Measurements from ENCODE around the gene TTC12.

Gene TTC12

DNA sequence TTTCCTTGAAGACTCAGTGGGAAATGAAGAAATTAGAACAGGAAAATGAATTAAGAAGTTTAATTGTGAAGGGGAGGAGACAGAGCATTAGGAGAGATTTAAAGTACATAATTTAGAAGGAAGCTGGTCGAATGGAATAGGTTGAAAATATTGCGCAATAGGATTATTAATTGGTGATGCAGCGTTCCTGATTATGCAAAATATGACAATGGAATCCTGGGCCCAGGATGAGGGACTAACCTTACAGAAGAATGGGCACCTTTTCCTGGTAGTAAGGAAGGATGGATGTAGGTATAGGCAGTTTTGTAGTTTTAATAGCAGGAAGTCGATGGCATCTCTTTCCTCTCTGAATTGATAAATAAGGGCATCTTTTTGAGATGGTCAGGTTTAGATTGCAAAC is 7.8 kb downstream of the TTC12 start:
- H3K4me3 ChIP-seq = no peak overlapping the region
- H3K4me1 ChIP-seq = no peaks in the 10 kb centered on the region
- H3K27ac ChIP-seq = no peak overlapping the region
- H3K36me3 ChIP-seq = no peaks in the 10 kb centered on the region
- no peaks in the 10 kb centered on the region for H3K27me3 ChIP-seq
- no peaks in the 10 kb centered on the region for H3K9me3 ChIP-seq
- H3K9ac ChIP-seq = no peak overlapping the region
- H4K20me1 ChIP-seq = no peaks in the 10 kb centered on the region
- H3K4me2 ChIP-seq = no peak overlapping the region
- TF ChIP-seq Cebpa-rat (IDR thresholded peaks at IDR 0.05) = peak; percentile 96

DNA sequence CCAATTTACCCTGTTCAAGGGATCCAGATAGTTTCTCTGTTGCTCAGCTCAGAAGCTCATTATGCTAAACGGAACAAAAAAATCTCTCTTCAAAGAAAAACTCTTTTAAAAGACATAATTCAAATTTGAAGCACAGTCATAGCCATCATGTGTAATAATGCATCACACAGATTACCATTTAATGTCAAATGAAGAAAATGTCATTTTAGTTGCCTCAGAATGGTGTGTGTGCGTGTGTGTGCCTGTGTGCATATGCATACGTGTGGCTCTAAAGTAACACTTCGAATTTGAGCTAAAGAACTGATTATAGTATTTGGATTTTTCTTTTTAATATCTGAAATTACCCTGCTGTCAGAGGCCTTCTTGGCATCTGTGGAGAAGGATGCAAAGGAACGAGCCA is 9.9 kb downstream of the TTC12 start:
- Histone ChIP-seq H3K4me2 (no peak overlapping the region), H4K20me1 (no peaks in the 10 kb centered on the region), H3K4me1 (no peaks in the 10 kb centered on the region), H3K36me3 (no peaks in the 10 kb centered on the region), H3K4me3 (no peak overlapping the region), H3K27ac (no peak overlapping the region), H3K9me3 (no peaks in the 10 kb centered on the region), H3K27me3 (no peaks in the 10 kb centered on the region), H3K9ac (no peak overlapping the region)
- TF ChIP-seq Cebpa-rat (IDR thresholded peaks at IDR 0.05) = no peak

DNA sequence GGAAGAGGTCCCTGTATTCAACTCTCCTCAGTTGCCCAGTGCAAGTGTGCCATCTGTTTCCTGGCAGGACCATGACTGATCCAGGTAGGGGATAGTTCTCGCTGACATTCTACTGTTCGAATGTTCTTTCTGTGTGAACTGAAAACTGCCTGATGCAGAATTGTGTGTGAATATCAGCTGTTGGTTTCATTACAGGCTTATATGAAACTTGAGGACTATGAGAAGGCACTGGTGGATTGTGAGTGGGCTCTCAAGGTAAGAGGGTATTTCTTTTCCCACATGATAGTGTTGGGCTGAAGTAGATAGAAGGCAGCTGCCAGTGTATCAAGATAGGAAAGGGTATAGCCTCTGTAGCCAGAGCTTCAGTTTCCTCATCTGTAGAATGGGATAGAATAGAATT is 15.3 kb downstream of the TTC12 start:
- TF ChIP-seq Cebpa-rat (IDR thresholded peaks at IDR 0.05) = no peak
- H3K4me2 ChIP-seq = no peak overlapping the region
- no peaks in the 10 kb centered on the region for H4K20me1 ChIP-seq
- H3K4me3 ChIP-seq = no peak overlapping the region
- no peak overlapping the region for H3K9ac ChIP-seq
- no peaks in the 10 kb centered on the region for H3K9me3 ChIP-seq
- no peaks in the 10 kb centered on the region for H3K4me1 ChIP-seq
- no peaks in the 10 kb centered on the region for H3K27me3 ChIP-seq
- H3K27ac ChIP-seq = no peak overlapping the region
- no peaks in the 10 kb centered on the region for H3K36me3 ChIP-seq

DNA sequence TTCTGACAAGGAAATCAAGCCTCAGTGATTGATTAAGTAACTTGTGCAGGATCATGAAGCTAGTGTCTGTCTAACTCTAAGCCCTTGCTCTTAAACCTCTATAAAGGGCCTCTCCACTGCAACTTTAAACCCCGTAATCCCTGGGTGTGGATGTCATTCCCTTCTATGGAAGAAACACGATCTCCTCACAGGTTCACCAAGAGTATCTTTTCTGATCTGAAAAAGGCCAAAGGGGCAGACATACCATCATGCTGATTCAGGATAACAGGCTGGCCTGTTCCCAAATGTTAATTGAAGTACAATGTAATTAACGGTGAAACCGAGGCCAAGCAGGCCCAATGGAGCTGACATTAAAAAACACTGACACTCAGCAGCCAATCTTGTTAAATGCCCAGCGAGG is 17.1 kb downstream of the TTC12 start:
- no peaks in the 10 kb centered on the region for H3K36me3 ChIP-seq
- H3K27me3 ChIP-seq = no peaks in the 10 kb centered on the region
- no peak overlapping the region for H3K9ac ChIP-seq
- H3K4me1 ChIP-seq = no peaks in the 10 kb centered on the region
- no peaks in the 10 kb centered on the region for H4K20me1 ChIP-seq
- H3K27ac ChIP-seq = no peak overlapping the region
- no peaks in the 10 kb centered on the region for H3K9me3 ChIP-seq
- no peak for TF ChIP-seq Cebpa-rat (IDR thresholded peaks at IDR 0.05)
- H3K4me3 ChIP-seq = no peak overlapping the region
- no peak overlapping the region for H3K4me2 ChIP-seq

DNA sequence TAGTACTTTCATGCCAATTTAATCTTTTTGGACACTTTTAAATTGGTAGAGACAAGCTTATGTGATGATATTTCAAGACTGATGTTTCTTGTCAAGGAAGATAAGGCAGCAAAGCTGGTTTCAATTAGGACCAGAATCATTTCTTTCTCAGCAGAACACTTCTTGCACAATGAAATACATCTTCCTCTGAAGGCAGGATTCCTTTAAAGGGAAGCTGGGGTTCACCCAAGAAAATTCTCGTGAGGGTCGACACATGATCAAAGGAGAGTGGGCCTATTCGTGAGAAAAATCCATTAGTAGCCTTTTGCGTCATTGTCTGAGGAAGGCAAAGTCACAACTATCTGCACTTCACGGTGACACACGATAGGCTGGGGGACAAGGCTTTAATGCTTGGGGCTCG is 17.6 kb downstream of the TTC12 start:
- Histone ChIP-seq H3K27ac (no peak overlapping the region), H3K9me3 (no peaks in the 10 kb centered on the region), H3K9ac (no peak overlapping the region), H3K36me3 (no peaks in the 10 kb centered on the region), H3K4me2 (no peak overlapping the region), H3K4me1 (no peaks in the 10 kb centered on the region), H3K4me3 (no peak overlapping the region), H4K20me1 (no peaks in the 10 kb centered on the region), H3K27me3 (no peaks in the 10 kb centered on the region)
- no peak for TF ChIP-seq Cebpa-rat (IDR thresholded peaks at IDR 0.05)

DNA sequence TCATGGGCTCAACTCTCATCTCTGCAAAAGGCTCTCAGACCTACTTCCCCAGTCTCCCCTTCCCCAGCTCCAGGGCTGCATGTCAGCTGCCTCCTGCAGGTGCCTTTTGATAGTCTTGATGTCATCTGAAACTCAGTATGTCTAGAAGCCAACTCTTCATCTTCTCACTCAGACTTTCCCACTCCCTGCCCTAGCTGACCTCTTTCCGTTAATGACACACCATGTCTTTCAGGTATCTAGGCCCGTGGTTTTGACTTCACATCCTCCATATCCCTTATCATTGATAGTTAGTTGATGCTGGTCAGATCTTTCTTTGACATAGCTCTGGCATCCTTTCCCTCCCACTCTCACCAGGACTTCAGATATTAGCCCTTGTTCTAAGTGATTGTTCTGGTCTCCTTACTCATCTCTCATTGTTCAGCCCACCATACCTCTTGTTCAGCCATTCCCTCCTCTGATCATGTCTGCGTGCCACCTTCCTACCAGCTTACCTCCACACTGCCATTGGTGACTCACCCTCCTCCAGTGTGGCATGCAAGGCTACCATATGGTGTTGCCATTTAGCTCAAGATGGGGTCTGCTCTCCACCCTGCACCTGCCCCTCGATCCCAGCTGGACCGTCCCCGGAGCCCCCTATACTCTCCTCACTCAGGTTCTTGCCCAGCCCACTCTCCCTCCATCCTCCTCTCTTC is 18.4 kb downstream of the TTC12 start:
- Histone ChIP-seq H3K9me3 (no peaks in the 10 kb centered on the region), H3K27ac (no peak overlapping the region), H3K36me3 (no peaks in the 10 kb centered on the region), H3K9ac (no peak overlapping the region), H3K4me3 (no peak overlapping the region), H3K27me3 (0 out of 2 replicates have a peak, but pooled peaks cover 2% of the 10 kb centered on the region), H3K4me2 (no peak overlapping the region), H3K4me1 (no peaks in the 10 kb centered on the region), H4K20me1 (no peaks in the 10 kb centered on the region)
- no peak for TF ChIP-seq Cebpa-rat (IDR thresholded peaks at IDR 0.05)

DNA sequence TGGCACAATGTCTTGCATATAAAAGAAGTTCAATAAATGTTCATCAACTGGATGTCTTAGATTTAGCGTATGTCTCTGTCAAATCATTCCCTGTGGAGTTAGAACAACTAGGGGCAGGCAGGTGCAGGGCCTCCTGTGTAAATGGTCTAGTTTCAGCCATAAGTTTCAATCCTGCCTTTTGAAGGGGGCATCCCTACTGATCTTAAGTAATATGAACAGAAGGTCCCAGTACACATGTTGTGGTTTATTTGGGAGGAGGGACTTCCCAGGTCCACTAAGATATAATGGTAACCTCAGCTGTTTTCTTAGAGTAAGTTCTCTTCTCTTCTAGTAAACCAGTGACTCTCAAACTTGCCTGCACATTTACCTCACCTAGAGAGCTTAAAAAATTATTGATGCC is 19.8 kb downstream of the TTC12 start:
- Histone ChIP-seq H4K20me1 (no peaks in the 10 kb centered on the region), H3K4me1 (no peaks in the 10 kb centered on the region), H3K36me3 (no peaks in the 10 kb centered on the region), H3K9ac (no peak overlapping the region), H3K27me3 (0 out of 2 replicates have a peak, but pooled peaks cover 2% of the 10 kb centered on the region), H3K4me2 (no peak overlapping the region), H3K27ac (no peak overlapping the region), H3K9me3 (no peaks in the 10 kb centered on the region), H3K4me3 (no peak overlapping the region)
- TF ChIP-seq Cebpa-rat (IDR thresholded peaks at IDR 0.05) = no peak

DNA sequence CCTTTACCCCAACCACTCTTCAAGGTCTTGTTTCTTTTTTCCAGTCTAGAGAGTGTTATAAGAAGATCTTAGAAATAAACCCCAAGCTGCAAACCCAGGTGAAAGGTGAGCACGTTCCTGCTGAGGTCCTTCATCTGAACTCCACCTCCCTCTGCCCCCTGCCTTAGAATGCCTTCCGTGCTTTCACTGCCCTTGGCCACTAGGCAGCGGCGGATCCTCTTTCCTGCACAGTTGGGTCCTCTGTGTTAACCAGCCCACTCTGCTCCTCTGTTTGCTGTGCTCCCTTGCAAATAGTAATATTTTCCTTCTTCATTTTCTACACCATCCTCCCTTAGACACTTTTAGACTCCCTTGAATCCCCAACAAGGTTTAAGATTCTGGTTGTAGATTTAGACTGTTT is 24.3 kb downstream of the TTC12 start:
- no peak overlapping the region for H3K9ac ChIP-seq
- 0 out of 2 replicates have a peak, but pooled peaks cover 2% of the 10 kb centered on the region for H3K27me3 ChIP-seq
- H4K20me1 ChIP-seq = no peaks in the 10 kb centered on the region
- H3K36me3 ChIP-seq = no peaks in the 10 kb centered on the region
- no peaks in the 10 kb centered on the region for H3K4me1 ChIP-seq
- H3K4me2 ChIP-seq = no peak overlapping the region
- no peak for TF ChIP-seq Cebpa-rat (IDR thresholded peaks at IDR 0.05)
- H3K27ac ChIP-seq = no peak overlapping the region
- no peaks in the 10 kb centered on the region for H3K9me3 ChIP-seq
- no peak overlapping the region for H3K4me3 ChIP-seq

DNA sequence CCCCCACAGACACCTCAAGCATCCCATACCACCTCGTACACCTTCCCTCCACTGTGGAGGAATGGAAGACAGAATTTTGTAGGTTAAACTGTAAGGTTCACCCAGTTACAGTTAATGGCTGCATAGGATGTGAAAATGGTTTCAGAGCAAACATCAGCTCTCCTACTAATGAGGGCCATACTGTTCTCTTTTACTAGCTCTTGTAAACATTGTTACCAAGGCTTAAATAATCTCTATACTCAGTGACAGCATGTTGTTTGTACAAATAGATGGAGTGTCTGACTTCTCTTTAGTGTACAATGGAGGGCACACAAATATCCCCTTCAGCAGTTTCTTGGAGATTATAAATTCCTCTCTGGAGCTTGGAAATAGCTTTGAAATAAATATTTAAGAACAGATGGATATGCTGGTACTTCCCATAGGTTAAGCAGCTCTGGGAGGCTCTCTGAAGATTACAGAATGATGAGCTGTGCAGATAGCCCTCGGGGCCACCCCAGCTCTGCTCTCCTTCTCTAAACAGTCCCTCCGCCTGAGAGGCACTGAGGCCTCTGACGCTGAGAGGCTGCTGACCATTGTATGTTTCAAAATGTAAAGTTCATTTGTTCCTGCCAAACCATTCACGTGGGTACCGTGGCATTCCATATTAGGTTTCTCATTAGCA is 25.7 kb downstream of the TTC12 start:
- H4K20me1 ChIP-seq = no peaks in the 10 kb centered on the region
- no peak overlapping the region for H3K27ac ChIP-seq
- no peaks in the 10 kb centered on the region for H3K9me3 ChIP-seq
- H3K9ac ChIP-seq = no peak overlapping the region
- H3K4me3 ChIP-seq = no peak overlapping the region
- H3K4me2 ChIP-seq = no peak overlapping the region
- no peaks in the 10 kb centered on the region for H3K36me3 ChIP-seq
- no peak for TF ChIP-seq Cebpa-rat (IDR thresholded peaks at IDR 0.05)
- H3K4me1 ChIP-seq = no peaks in the 10 kb centered on the region
- H3K27me3 ChIP-seq = 0 out of 2 replicates have a peak, but pooled peaks cover 2% of the 10 kb centered on the region

DNA sequence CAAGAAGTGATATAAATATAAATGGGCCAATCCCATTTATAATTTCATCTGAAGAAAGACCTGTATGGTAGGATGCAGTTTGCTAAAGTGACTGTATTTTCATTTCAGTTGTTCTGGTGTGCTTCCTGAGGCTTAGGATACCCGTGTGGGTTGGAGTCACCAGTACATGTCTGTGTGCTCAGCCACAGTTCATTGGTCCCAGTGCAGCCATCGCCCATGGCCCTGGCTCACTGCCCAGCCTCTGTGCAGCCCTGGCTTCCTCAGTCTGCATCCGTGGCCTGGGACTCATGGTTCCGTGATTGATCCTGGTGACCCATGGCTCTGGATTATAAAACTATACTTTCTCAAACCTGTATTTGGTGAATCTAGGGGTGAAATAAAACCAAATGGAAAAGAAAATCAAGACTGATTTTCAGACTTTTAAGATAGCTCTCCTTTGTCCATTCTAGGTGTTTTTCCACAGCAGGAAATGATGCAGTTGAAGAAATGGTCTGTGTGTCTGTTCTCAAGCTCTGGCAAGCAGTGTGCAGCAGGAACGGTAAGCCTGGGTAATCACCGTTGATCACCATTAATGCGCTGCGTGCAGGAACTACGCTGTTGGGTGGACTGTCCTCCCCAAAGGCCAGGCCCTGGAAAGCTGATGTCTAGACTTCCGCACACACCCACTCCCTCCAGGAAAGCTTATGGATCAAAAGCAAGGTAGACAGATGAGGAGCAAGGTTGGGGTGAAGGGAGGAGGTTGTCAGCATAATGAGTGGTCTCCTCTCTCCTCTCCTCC is 27.2 kb downstream of the TTC12 start:
- Histone ChIP-seq H3K4me1 (no peaks in the 10 kb centered on the region), H4K20me1 (no peaks in the 10 kb centered on the region), H3K36me3 (no peaks in the 10 kb centered on the region), H3K9me3 (no peaks in the 10 kb centered on the region), H3K4me2 (no peak overlapping the region), H3K4me3 (no peak overlapping the region), H3K9ac (no peak overlapping the region), H3K27me3 (0 out of 2 replicates have a peak, but pooled peaks cover 2% of the 10 kb centered on the region), H3K27ac (no peak overlapping the region)
- TF ChIP-seq Cebpa-rat (IDR thresholded peaks at IDR 0.05) = no peak
